IMR-90 (cell line): ENCODE results near the gene HGFAC. TPM values are rescaled to one million over a fixed set of nuclear protein-coding genes. Genes with fewer than 3 reads are reported as not detected.

ENCODE experiments used
- ATAC-seq: fragments of 200-7000 bp; cut with Tn5 transposase; 2 replicates; pipeline ENCODE4 v1.9.1; 2020; ENCODE audit warnings: low read depth, mild to moderate bottlenecking, moderate library complexity
- BruUV-seq: library from RNA; stranded (reverse); fragments of 400-500 nt; replicated peaks from 2 replicates; lab custom pipeline; 2021; lab: Mats Ljungman, UMichigan
- CTCF ChIA-PET: fragments of 300-600 bp; formaldehyde crosslinking; extraction: SDS; loops from one replicate; lab custom pipeline; 2021; ENCODE audit warnings: antibody characterized with exemption; lab: Yijun Ruan, JAX
- POLR2A ChIA-PET: fragments of 300-600 bp; sonication (Branson Sonifier 250); formaldehyde crosslinking; loops from one replicate; lab custom pipeline; 2022; ENCODE audit warnings: antibody characterized with exemption; ENCODE audit not compliant: unreplicated experiment; lab: Charles Lee
- DNase-seq: peaks from one replicate; pipeline ENCODE4 v3.0.0; 2013
- H2AFZ ChIP-seq: replicated peaks from 2 replicates; pipeline ENCODE3; 2013; ENCODE audit warnings: low read length, mild to moderate bottlenecking; ENCODE audit not compliant: poor library complexity
- H2AK5ac ChIP-seq: 2 replicates; pipeline ENCODE4 v1.6.1; 2013; ENCODE audit warnings: low read depth, low read length, inconsistent platforms
- H2AK9ac ChIP-seq: replicated peaks from 2 replicates; pipeline ENCODE3; 2013; ENCODE audit warnings: mild to moderate bottlenecking, low read depth, low read length, moderate library complexity; ENCODE audit not compliant: poor library complexity
- H2BK120ac ChIP-seq: 2 replicates; pipeline ENCODE4 v1.6.1; 2013; ENCODE audit warnings: low read depth, low read length, inconsistent platforms
- H2BK15ac ChIP-seq: 3 replicates; pipeline ENCODE4 v1.6.1; 2013; ENCODE audit warnings: low read depth, low read length, inconsistent platforms
- H2BK20ac ChIP-seq: 2 replicates; pipeline ENCODE4 v1.6.1; 2013; ENCODE audit warnings: low read depth, mild to moderate bottlenecking, inconsistent platforms, low read length, moderate library complexity
- H2BK5ac ChIP-seq: 2 replicates; pipeline ENCODE4 v1.6.1; 2013; ENCODE audit warnings: mild to moderate bottlenecking, low read depth, low read length, inconsistent platforms; ENCODE audit not compliant: poor library complexity, severe bottlenecking
- H3K14ac ChIP-seq: replicated peaks from 2 replicates; pipeline ENCODE4 v1.6.1; 2013; ENCODE audit warnings: low read depth, low read length, inconsistent platforms
- H3K18ac ChIP-seq: 2 replicates; pipeline ENCODE4 v1.6.1; 2013; ENCODE audit warnings: low read depth, low read length, control low read depth
- H3K23ac ChIP-seq: 2 replicates; pipeline ENCODE4 v1.6.1; 2013; ENCODE audit warnings: low read depth, low read length, inconsistent platforms
- H3K27ac ChIP-seq: 2 replicates; pipeline ENCODE4 v1.5.1; 2013; ENCODE audit warnings: mild to moderate bottlenecking, control low read depth, low read length; ENCODE audit not compliant: insufficient read depth
- H3K27me3 ChIP-seq: 2 replicates; pipeline ENCODE4 v1.6.1; 2013; ENCODE audit warnings: low read length; ENCODE audit not compliant: control insufficient read depth, insufficient read depth
- H3K36me3 ChIP-seq: 2 replicates; pipeline ENCODE4 v1.6.1; 2013; ENCODE audit warnings: low read length, mixed read lengths; ENCODE audit not compliant: control insufficient read depth, insufficient read depth
- H3K4ac ChIP-seq: 2 replicates; pipeline ENCODE4 v1.6.1; 2013; ENCODE audit warnings: low read depth, low read length, inconsistent platforms
- H3K4me1 ChIP-seq: 2 replicates; pipeline ENCODE4 v1.6.1; 2013; ENCODE audit warnings: low read length, mixed read lengths; ENCODE audit not compliant: control insufficient read depth, insufficient read depth
- H3K4me2 ChIP-seq: 2 replicates; pipeline ENCODE4 v1.6.1; 2013; ENCODE audit warnings: low read depth, mild to moderate bottlenecking, control low read depth, low read length, moderate library complexity
- H3K4me3 ChIP-seq: 2 replicates; pipeline ENCODE4 v1.5.1; 2013; ENCODE audit warnings: low read depth, mild to moderate bottlenecking, control low read depth, low read length, moderate library complexity; ENCODE audit not compliant: insufficient read depth
- H3K56ac ChIP-seq: 2 replicates; pipeline ENCODE4 v1.6.1; 2013; ENCODE audit warnings: low read length, inconsistent platforms; ENCODE audit not compliant: insufficient read depth; ENCODE audit errors: extremely low read depth
- H3K79me1 ChIP-seq, 2 experiments: 2 replicates each; pipeline ENCODE4 v1.6.1; 2013; ENCODE audit warnings: low read length in 2 of 2, inconsistent platforms in 1 of 2, low read depth in 1 of 2
- H3K9ac ChIP-seq: 2 replicates; pipeline ENCODE4 v1.6.1; 2013; ENCODE audit warnings: low read depth, low read length, control low read depth
- H3K9me1 ChIP-seq: 2 replicates; pipeline ENCODE4 v1.6.1; 2013; ENCODE audit warnings: low read length, inconsistent platforms; ENCODE audit not compliant: insufficient read depth
- H3K9me3 ChIP-seq: 2 replicates; pipeline ENCODE4 v1.6.1; 2013; ENCODE audit warnings: low read length; ENCODE audit not compliant: control insufficient read depth, insufficient read depth
- H4K20me1 ChIP-seq: 2 replicates; pipeline ENCODE4 v1.6.1; 2013; ENCODE audit warnings: low read length, inconsistent platforms; ENCODE audit not compliant: insufficient read depth
- H4K5ac ChIP-seq: 2 replicates; pipeline ENCODE4 v1.6.1; 2013; ENCODE audit warnings: mild to moderate bottlenecking, low read depth, low read length, control low read depth
- H4K8ac ChIP-seq, 2 experiments: 2 replicates each; pipeline ENCODE4 v1.6.1; 2013; ENCODE audit warnings: low read depth in 2 of 2, low read length in 2 of 2, control low read depth in 1 of 2, inconsistent platforms in 1 of 2
- H4K91ac ChIP-seq: 2 replicates; pipeline ENCODE4 v1.6.1; 2013; ENCODE audit warnings: low read depth, low read length, inconsistent platforms; ENCODE audit not compliant: insufficient read depth
- BHLHE40 ChIP-seq: fragments of 150-350 bp; IDR thresholded peaks from 2 replicates; pipeline ENCODE4 v1.6.1; 2016; ENCODE audit warnings: mild to moderate bottlenecking, low read depth, low read length
- CEBPB ChIP-seq: IDR thresholded peaks from 2 replicates; pipeline ENCODE4 v1.6.1; 2012; ENCODE audit warnings: low read depth, low read length, improper control_type of control experiment
- CHD1 ChIP-seq: IDR thresholded peaks from 2 replicates; pipeline ENCODE4 v1.6.1; 2012; ENCODE audit warnings: low read depth, low read length, improper control_type of control experiment
- ELK1 ChIP-seq: fragments of 150-350 bp; IDR thresholded peaks from 2 replicates; pipeline ENCODE4 v1.6.1; 2016; ENCODE audit warnings: low read depth, mild to moderate bottlenecking, low read length, moderate library complexity, borderline replicate concordance
- FOS ChIP-seq: fragments of 150-350 bp; IDR thresholded peaks from 2 replicates; pipeline ENCODE4 v1.6.1; 2016; ENCODE audit warnings: low read depth, low read length
- MAFK ChIP-seq: IDR thresholded peaks from 2 replicates; pipeline ENCODE4 v1.6.1; 2012; ENCODE audit warnings: low read depth, low read length, improper control_type of control experiment
- MAZ ChIP-seq: IDR thresholded peaks from 2 replicates; pipeline ENCODE4 v1.6.1; 2012; ENCODE audit warnings: low read depth, mild to moderate bottlenecking, low read length, improper control_type of control experiment, moderate library complexity, borderline replicate concordance
- MXI1 ChIP-seq: IDR thresholded peaks from 2 replicates; pipeline ENCODE4 v1.6.1; 2012; ENCODE audit warnings: low read depth, mild to moderate bottlenecking, low read length, moderate library complexity, borderline replicate concordance
- NFE2L2 ChIP-seq: fragments of 150-350 bp; IDR thresholded peaks from 2 replicates; pipeline ENCODE4 v1.6.1; 2016; ENCODE audit warnings: low read depth, mild to moderate bottlenecking, low read length
- POLR2A ChIP-seq: IDR thresholded peaks from 2 replicates; pipeline ENCODE4 v1.6.1; 2012; ENCODE audit warnings: mild to moderate bottlenecking, low read depth, low read length
- RAD21 ChIP-seq: IDR thresholded peaks from 2 replicates; pipeline ENCODE4 v1.6.1; 2012; ENCODE audit warnings: low read length, improper control_type of control experiment
- RCOR1 ChIP-seq: IDR thresholded peaks from 2 replicates; pipeline ENCODE4 v1.6.1; 2012; ENCODE audit warnings: mild to moderate bottlenecking, low read length, improper control_type of control experiment; ENCODE audit not compliant: insufficient replicate concordance
- RFX5 ChIP-seq: IDR thresholded peaks from 2 replicates; pipeline ENCODE4 v1.8.0; 2012; ENCODE audit warnings: low read depth, mild to moderate bottlenecking, low read length, moderate library complexity
- SMC3 ChIP-seq: fragments of 150-350 bp; IDR thresholded peaks from 2 replicates; pipeline ENCODE4 v1.6.1; 2016; ENCODE audit warnings: low read depth, mild to moderate bottlenecking, antibody characterized with exemption, low read length, moderate library complexity
- WGBS, 2 experiments: methylation state at CpG; one replicate each; pipeline versions ENCODE4 v1.1.5 to v1.1.7; 2013; ENCODE audit warnings: missing lambda C conversion rate in 2 of 2; ENCODE audit not compliant: insufficient read length in 1 of 2; ENCODE audit errors: extremely low coverage in 2 of 2; 5-methylcytosine and 5-hydroxymethylcytosine counted together
- dilution Hi-C: fragments of 300-500 bp; cut with HindIII; formaldehyde crosslinking; loops from one replicate; pipeline ENCODE4 v1.14.3; 2018; ENCODE audit warnings: low sequenced_read_pairs; ENCODE audit not compliant: unreplicated experiment
- in situ Hi-C: fragments of 300-500 bp; cut with MboI; formaldehyde crosslinking; loops from 3 replicates; pipeline ENCODE4 v1.14.3; 2019; ENCODE audit warnings: low sequenced_read_pairs, inconsistent platforms, mixed read lengths
- intact Hi-C: fragments of 100-400 bp; cut with micrococcal nuclease; formaldehyde crosslinking; loops from 2 replicates; pipeline ENCODE4 v1.10.0; 2022
- polyA plus RNA-seq, 3 experiments: library from polyadenylated mRNA; depleted of rRNA; stranded (reverse); fragments of >200 nt; gene quantifications; 2 replicates each; pipeline ENCODE4 v1.2.3, GENCODE V29; 2012; ENCODE audit warnings: low replicate concordance in 1 of 3
- total RNA-seq: library from RNA; depleted of rRNA; stranded (reverse); fragments of >200 nt; gene quantifications from 2 replicates; pipeline ENCODE4 v1.2.3, GENCODE V29; 2012
- TF ChIP-seq, protein P1 (sequence below): conservative IDR thresholded peaks from 2 replicates; pipeline ENCODE4 v1.5.1; 2012; ENCODE audit warnings: mild to moderate bottlenecking, low read depth, low read length, improper control_type of control experiment
- TF ChIP-seq, protein P2 (sequence below): fragments of 150-350 bp; IDR thresholded peaks from 2 replicates; pipeline ENCODE4 v1.6.1; 2017; ENCODE audit warnings: mild to moderate bottlenecking, antibody characterized with exemption, low read length, low read depth

Gene HGFAC
- total and polyA plus RNA-seq, 2 of the 4 experiments (the other 2 are of a cell fraction) = 0.05 TPM; not detected in 1

DNA sequence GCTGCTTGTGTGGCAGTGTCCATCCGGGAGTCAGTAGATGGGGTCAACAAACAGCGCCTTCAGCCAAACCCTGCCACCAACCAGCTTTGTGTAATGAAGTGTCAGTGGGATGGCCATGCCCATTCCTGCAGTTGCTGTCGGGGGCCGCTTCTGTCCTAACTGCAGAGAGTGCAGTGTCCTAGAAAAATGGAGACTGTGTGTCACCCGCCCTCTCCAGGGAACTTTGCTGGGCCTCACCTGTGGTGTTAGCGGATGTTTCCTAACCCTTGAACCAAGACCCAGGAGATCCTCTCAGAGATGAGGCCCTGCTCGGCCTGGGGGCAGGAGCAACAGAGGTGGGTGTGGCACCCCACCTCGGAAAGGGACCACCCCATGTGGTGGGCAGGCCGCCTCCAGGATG lies 35.3 kb upstream of the HGFAC start:
- no peak overlapping the region for H3K23ac ChIP-seq
- DNase-seq = no peak
- H3K79me1 ChIP-seq = peaks cover 8 to 13% of the 10 kb centered on the region in 2 experiments; a peak in 2 of 4 replicates
- H3K9me3 ChIP-seq = peaks cover 7% of the 10 kb centered on the region
- TF ChIP-seq NFE2L2 (no peak), BHLHE40 (no peak), ELK1 (no peak), RFX5 (no peak), MAZ (no peak), POLR2A (no peak), CHD1 (no peak), RAD21 (no peak), MAFK (no peak), CEBPB (no peak), FOS (no peak), MXI1 (no peak), RCOR1 (no peak), SMC3 (no peak)
- TF ChIP-seq, protein P1, sequence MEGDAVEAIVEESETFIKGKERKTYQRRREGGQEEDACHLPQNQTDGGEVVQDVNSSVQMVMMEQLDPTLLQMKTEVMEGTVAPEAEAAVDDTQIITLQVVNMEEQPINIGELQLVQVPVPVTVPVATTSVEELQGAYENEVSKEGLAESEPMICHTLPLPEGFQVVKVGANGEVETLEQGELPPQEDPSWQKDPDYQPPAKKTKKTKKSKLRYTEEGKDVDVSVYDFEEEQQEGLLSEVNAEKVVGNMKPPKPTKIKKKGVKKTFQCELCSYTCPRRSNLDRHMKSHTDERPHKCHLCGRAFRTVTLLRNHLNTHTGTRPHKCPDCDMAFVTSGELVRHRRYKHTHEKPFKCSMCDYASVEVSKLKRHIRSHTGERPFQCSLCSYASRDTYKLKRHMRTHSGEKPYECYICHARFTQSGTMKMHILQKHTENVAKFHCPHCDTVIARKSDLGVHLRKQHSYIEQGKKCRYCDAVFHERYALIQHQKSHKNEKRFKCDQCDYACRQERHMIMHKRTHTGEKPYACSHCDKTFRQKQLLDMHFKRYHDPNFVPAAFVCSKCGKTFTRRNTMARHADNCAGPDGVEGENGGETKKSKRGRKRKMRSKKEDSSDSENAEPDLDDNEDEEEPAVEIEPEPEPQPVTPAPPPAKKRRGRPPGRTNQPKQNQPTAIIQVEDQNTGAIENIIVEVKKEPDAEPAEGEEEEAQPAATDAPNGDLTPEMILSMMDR = no peak
- TF ChIP-seq, protein P2, sequence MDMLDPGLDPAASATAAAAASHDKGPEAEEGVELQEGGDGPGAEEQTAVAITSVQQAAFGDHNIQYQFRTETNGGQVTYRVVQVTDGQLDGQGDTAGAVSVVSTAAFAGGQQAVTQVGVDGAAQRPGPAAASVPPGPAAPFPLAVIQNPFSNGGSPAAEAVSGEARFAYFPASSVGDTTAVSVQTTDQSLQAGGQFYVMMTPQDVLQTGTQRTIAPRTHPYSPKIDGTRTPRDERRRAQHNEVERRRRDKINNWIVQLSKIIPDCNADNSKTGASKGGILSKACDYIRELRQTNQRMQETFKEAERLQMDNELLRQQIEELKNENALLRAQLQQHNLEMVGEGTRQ = no peak
- no TSS peak for BruUV-seq
- in situ Hi-C loops = no loop called here
- peaks cover 16% of the 10 kb centered on the region for H3K9me1 ChIP-seq
- no peak overlapping the region for H4K91ac ChIP-seq
- H2BK5ac ChIP-seq = no peak overlapping the region
- H3K14ac ChIP-seq = no peak overlapping the region
- no peak overlapping the region for H3K27ac ChIP-seq
- intact Hi-C loops = no loop called here
- no peak overlapping the region for H2BK20ac ChIP-seq
- ATAC-seq = no peak
- H3K27me3 ChIP-seq = no peaks in the 10 kb centered on the region
- POLR2A ChIA-PET = no interaction called here
- CTCF ChIA-PET = no interaction called here
- no peak overlapping the region for H3K18ac ChIP-seq
- H4K5ac ChIP-seq = no peak overlapping the region
- H3K4me1 ChIP-seq = peaks cover 6% of the 10 kb centered on the region
- H3K4me3 ChIP-seq = no peak overlapping the region
- H3K4ac ChIP-seq = no peak overlapping the region
- H3K56ac ChIP-seq = no peak overlapping the region
- no peak overlapping the region for H2AK5ac ChIP-seq
- H3K9ac ChIP-seq = no peak overlapping the region
- H3K4me2 ChIP-seq = no peak overlapping the region
- H4K8ac ChIP-seq = no peak overlapping the region
- H3K36me3 ChIP-seq = no peaks in the 10 kb centered on the region; the same call in 1 of the 2 replicates
- H2AK9ac ChIP-seq = no peak overlapping the region
- 100% methylated on average over 2 of the region's 9 CpGs; no CpG with 5 or more reads in 1 of the 2 experiments for WGBS, 2 experiments
- H4K20me1 ChIP-seq = peaks cover 31% of the 10 kb centered on the region; the same call in 1 of the 2 replicates
- H2BK15ac ChIP-seq = no peak overlapping the region
- H2AFZ ChIP-seq = no peak overlapping the region
- dilution Hi-C loops = no loop called here
- no peak overlapping the region for H2BK120ac ChIP-seq
